GM18511 (cell line): ENCODE data around the gene RHBDF2.

Experiments used
- ATAC-seq: cut with Tn5 transposase; IDR thresholded peaks from one replicate; pipeline ENCODE4 v1.9.1; 2021; ENCODE audit warnings: mild to moderate bottlenecking, moderate library complexity; ENCODE audit not compliant: unreplicated experiment

RHBDF2 gene

DNA sequence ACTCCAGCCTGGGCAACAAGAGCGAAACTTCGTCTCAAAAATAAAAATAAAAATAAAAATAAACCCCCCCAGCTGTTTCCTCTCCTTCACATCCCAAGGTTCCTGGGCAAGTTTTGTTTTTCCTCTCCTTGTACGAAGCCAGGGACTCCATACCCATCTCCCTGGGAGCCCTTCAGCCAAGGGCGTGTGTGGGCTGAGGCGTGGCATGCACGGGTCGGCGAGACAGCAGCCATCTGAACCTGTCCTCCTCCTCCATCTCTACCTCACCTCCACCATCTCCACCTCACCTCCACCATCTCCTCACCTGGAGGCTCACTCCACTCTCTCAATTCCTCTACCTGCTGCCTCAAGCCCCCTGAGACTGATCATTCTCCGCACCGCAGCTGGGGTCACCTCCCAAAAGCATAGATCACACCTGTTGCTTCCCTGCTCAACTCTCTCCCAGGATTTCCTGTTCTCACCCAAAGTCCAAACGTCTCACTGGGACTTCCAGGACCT lies 16.9 kb downstream of the RHBDF2 start:
- no peak for ATAC-seq

DNA sequence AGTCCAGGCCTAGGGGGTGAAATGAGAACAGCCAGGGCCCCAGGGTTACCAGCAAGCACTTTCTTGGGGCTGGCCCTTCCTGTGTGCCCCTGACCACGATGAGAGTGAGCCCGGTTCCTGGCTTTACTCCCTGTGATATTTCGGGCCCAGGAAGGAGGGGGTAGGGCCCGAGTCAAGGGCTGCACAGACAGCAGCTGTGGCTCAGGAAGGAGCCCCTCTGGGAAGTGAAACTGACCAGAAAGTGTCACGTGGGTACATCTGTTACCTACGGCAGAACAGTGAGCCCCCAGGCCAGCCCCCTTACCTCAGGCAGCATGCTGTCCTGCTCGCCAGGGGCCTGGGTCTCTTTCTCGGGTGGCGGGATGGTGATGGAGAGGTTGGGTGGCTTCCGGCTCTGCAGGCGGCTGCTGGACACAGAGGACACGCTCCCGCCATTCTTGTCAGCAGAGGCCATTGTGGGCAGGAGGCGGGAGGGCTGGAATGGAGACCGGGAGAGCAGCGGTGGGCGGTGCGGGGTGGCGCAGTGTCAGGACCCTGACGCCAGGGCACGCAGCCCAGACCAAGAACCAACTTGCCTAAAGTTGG lies 20.1 kb downstream of the RHBDF2 start:
- peak; percentile 73 for ATAC-seq

DNA sequence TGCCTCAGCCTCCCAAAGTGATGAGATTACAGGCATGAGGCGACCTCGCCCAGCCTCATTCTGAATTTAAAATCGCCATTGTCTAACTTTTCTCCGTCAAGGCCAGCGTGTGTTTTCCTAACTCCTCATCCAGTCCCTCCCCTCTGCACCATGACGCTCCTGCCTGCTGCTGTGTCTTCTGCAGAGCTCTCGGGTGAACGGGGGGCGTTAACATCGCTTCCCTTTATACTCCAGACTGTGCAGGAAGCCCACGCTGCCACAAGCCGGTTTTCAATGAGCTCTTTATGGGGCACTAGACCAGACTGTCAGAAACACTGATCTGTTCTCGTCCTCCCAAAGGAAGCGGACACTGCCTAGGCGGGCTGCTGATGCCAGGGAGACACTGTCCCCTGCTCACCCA lies 20.6 kb downstream of the RHBDF2 start:
- ATAC-seq, result no peak

DNA sequence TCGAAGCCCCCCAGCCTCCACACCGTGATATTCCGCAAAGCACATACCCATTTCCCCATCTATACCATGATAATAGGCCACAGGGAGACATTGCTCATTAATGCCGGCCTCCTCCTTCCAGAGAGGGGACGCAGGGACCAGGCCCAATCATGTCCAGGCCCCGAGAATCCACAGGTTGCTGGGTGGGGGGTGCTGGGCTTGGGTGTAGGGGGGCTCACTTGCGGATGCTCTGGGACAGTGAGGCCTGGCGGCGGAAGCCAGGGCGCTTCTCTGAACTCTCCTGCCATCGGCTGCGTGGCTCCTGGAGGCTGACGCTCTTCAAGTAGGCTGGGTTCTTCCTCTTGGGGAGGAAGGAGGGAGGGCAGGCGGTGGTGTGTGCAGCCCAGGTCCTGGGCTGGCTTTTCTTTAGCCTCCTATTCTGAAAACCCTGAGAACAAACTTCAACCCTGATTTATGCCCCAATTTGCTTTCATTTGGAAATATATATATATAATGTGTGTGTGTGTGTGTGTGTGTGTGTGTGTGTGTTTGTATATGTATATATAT lies 21.6 kb downstream of the RHBDF2 start:
- no peak for ATAC-seq

DNA sequence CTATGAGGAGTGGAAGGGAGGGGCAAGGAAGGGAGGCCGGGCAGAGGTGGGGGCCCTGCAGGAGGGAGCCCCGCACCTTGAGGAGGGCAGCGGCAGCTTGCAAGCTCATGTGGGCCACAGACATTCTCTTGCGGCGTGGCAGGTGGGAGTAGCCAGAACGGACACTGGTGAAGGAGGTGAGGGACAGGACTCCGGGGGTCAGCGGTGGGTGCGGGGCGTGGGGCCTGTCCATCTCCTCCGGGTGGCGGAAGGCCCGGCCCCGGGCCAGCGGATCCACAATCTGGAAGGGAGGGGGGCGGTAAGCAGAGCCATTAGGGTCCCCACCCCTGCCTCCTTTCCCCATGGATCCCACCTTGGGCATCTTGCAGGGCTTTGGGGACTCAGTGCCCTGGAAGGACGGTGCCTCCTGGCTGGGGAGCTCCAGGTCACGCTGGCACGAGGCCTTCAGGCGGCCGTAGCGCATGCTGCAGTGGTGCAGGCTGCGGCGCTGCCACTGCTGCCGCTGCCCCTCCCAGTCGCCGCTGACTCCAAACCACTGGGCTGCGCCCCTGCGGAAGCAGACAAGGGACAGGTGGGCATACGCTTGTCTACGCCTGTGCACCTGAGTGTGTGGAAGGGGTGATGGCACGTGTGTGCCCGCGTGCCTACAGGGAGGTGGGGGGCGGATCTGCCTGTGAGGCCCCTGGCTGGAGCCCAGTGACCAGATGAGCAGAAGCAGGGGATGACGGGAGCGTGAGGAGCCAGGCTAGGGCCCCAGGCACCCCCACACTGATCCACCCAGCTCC lies 22.3 kb downstream of the RHBDF2 start:
- no peak for ATAC-seq

DNA sequence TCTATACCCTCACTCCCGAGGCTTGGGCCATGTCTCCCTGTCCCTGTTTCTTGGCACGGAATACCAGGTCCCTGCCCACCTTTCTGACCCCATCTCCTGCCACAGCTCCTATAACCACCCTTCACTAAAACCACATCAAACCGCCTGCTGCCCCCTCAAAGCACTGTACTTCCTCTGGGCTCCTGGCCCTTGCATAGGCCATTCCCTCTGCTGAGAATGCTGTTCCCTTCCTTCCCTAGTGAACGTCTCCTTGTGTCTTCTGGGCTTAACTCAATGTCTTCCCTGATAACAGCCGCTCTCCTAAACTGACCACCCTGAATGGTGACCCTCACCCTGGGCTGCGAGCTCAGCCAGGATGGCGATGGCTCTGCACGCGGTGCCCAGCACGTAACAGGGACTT lies 23.1 kb downstream of the RHBDF2 start:
- ATAC-seq, result no peak

DNA sequence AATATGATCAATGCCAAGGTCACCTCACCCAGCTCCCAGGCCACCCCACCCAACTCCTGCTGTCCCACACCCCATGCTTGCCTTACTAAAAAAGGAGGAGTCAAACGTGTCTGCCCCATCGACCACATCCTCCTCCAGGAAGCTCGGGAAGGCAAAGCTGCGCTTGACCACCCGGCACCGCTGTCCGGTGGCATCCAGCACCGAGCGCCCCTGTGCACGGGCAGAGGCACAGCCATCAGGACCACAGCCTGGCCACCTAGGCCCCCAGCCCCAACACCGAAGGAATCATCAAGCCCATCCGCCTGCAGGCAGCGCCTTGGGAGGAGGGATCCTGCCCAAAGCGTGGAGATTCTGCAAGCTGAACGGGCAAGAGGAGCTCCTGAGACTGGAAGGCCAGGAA lies 23.6 kb downstream of the RHBDF2 start:
- ATAC-seq, result no peak

DNA sequence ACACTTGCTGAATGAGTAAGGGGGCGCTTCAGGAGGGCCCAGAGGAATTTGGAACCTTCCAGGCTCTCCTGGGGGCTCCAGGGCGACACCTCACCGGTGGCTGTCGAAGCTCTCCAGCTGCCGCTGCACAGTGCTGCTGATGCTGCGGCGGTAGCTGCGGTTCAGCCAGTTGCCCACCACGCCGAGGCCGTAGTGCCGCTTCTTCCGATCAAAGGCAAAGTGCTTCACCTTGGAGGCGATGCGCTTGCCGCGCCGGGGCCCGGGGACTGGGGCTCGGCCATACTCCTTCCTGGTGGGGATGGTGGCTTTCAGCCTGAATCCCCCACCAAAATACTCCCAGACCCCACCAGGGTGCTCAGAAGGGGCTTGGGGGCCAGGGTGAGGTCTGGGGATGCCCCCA lies 24.5 kb downstream of the RHBDF2 start:
- ATAC-seq, result no peak

DNA sequence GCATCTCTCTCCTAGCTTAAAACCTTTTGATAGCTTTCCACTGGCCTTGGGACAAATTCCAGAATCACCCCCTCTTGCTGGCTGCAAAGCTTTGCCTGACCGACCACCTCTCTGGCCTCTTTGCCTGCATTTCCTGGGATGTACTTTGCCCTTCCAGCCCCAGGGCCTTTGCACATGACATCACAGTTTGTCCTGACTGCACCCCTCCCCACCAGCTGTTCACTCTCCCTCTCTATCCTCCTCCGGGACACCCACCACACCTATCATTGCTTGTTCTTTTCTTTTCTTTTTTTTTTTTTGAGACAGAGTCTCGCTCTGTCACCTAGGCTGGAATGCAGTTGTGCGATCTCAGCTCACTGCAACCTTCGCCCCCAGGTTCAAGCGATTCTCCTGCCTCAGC lies 25.9 kb downstream of the RHBDF2 start:
- no peak for ATAC-seq

DNA sequence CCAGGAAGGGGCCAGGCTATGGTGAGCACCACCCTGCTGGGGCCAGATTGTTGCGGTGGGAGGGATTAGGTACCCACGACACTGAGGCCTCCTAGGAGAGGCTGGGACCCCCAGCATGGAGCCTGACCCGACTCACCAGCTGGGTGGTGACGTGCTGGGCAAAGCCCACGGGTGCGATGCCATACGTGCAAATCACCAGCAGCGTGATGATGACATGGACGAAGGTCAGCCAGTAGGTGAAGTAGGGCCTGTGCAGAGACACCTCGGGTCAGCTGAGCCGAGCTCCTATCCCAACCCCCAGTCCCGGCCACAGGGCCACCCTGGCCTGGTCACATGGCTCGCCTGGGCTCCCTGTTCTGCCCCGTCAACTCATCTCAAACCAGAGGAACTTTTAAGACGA lies 26.3 kb downstream of the RHBDF2 start:
- no peak for ATAC-seq

DNA sequence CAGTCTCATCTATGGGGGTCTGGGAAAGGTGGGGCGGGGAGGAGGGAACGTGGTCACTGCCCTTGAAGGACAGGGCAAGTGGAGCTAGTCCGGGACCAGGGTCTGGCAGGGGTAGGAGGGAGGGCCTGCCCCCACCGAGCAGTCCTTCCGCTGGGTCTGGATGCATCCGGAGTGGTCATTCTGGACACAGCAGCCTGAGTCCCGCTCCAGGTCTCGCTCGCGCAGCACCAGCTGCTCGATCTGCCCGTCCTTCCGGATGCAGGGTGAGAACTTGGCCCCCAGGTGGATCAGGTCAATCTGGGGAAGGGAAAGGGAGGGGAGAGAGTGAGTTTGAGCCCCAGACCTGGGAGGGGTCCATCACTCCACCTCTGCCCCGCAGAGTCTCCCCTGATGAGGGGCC lies 27.0 kb downstream of the RHBDF2 start:
- ATAC-seq, result no peak

DNA sequence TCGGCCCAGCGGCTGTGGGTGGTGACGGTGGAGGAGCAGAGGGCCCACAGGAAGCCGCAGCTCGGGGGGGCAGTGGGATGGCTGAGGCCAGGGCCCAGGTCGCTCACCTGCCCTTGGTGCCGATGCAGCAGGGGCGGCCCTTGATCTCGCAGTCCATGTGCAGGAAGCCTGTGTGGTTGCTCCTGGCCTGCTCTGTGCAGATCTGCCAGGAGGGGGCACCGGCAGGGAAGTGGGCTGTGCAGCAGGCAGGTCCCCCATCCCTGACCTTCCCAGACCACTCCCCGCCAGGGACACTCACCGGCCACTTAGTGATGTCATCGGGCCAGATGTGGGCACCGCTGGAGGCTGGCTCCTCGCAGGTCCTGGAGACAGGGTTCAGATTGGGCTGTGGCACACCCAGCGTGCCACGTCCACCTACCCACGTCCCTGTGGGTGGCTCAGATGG lies 27.7 kb downstream of the RHBDF2 start:
- ATAC-seq, result no peak

DNA sequence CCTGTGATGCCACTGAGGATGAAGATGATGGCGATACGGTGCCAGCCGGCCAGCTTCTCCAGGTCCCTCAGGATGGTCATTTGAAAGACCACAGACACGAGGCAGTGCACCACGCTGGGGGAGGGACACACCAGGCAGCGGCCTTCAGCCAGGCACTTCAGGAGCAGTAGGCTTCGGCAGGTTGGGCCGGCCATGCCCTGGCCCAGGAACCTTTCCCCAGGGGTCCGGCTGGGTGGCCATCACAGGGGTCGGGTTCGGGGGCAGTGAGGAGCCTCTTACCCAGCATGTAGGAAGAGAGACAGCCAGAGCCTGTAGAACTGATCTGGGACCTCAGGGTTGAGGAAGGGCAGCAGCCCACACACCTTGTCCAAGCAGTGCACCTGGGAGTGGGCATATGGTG lies 28.5 kb downstream of the RHBDF2 start:
- no peak for ATAC-seq

DNA sequence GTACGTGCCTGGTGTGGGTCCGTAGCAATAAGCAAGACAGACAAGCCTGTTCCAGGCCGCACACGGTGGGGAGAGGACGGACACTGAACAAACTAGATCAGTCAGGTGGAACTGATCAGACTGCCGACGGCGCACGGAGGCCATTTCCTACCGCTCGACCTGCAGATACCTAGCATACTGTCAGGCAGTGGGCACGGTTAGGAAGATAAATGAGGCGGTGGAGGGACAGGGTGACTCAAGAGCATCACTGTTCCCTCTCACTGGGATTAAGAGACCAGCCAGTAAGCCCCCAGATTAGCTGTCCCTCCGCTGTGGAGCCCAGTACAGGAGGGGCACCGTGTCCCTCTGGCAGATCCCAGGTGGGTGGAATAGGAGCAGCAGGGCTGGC lies 29.0 kb downstream of the RHBDF2 start:
- no peak for ATAC-seq

DNA sequence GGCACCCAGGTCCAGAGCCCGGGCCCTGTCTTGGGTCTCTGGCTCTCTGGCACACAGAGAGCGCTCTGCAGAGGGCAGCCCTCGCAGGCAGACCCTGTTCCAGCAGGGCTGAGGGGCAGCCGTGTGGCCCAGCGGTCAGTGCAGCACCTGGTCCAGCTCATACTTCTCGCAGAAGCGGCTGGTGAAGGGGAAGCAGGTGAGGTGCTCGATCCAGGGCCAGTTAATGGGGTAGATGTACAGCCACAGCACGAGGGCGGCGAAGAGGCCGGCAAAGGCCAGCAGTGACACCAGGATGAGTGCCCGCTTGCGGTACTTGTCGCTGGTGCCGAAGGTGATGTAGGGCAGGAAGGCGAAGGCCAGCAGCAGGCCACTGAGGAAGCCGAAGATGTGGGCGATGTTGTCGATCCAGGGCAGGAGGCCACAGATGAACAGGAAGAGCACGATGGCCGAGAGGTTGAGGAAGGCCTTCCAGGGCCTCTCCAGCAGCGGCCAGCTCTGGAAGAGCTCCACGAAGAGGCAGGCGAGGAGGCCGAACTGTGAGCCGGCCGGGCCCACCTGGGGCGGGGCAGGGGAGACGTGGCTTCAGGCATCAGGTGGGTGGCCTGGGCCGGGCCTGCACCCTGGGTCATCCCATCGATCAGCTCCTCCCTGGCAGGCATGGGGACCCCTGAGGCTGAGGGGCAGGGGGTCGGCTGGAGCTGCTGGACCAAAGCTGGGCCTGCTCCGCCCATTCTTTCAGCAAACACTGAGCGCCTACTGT lies 29.5 kb downstream of the RHBDF2 start:
- no peak for ATAC-seq

DNA sequence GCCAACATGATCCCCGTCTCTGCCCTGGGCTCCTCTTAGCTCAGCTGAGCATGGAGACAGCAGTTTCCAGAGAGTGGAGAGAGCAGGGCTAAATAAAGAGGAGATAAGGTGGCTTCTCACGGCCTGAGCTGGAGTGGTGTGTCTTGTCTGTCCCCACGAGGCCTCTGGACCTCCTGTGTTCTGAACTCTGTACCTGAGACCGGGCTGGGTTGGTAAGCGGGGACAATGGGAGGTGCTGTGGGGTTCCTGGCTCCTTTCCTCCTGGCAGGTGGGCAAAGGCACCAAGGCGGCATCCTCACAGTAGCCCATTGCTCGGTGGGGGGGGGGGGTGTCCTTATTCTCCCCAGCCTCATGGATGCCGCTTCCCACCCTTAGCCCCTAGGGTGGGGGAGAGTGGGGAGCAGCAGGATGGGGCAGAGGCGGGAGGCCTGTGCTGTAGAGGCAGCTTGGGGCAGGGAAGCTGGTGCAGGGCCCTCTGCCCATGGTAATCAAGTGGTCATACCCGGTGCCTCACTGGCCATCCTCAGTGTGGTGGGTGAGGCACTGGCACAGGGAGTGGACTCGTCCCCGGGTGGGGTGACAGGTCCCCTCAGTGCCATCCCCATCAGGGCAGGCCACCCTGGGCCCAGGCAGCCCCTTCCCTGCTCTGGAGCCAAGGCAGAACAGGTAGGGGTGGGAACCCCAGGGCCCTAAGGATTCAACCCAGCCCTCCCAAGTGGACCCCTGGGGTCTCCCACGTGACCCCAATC lies 31.1 kb downstream of the RHBDF2 start:
- ATAC-seq, result no peak

DNA sequence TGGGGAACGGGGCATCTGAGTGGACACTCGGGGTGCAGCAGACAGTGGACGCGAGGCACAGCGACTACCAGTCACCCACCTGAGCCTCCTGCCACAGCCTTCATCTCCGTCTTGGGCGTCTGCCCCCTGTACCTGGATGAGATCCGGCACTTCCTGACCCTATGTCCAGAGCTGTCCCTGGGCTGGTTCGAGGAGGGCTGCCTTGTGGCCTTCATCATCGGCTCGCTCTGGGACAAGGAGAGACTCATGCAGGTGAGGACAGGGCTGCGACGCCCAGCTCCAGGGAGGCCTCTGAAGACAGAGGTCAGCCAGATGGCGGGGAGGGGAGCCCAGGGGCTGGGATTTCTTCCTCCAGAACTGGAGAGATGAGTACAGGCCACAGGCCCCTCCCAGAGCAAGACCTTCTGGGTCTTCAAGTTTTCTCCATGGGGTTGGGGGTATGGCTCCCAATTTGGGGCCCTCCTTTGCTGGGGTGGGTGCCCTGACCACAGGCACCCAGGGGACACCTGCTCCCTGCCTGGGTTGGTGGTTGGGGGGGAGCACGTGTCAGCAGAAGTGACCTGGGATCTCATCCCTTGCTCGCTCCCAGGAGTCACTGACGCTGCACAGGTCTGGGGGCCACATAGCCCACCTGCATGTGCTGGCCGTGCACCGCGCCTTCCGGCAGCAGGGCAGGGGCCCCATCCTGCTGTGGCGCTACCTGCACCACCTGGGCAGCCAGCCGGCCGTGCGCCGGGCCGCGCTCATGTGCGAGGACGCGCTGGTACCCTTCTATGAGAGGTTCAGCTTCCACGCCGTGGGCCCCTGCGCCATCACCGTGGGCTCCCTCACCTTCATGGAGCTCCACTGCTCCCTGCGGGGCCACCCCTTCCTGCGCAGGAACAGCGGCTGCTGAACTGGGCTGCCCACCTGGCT lies 31.9 kb downstream of the RHBDF2 start:
- no peak for ATAC-seq

DNA sequence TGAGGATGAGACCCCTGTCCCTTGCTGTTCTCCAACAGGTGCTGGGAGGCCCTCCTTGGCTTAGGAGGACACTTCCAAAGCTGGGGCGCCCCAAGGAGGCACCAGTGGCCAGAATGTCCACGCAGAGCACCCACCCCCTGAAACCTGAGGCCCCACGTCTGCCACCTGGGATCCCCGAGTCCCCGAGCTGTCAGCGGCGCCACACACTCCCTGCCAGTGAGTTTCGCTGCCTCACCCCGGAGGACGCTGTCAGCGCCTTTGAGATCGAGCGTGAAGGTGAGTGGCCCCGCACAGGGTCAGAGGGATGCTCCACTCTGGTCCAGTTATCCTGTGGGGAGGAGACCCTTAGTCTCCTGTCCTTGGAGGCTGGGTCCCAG lies 32.6 kb downstream of the RHBDF2 start:
- ATAC-seq, result no peak

DNA sequence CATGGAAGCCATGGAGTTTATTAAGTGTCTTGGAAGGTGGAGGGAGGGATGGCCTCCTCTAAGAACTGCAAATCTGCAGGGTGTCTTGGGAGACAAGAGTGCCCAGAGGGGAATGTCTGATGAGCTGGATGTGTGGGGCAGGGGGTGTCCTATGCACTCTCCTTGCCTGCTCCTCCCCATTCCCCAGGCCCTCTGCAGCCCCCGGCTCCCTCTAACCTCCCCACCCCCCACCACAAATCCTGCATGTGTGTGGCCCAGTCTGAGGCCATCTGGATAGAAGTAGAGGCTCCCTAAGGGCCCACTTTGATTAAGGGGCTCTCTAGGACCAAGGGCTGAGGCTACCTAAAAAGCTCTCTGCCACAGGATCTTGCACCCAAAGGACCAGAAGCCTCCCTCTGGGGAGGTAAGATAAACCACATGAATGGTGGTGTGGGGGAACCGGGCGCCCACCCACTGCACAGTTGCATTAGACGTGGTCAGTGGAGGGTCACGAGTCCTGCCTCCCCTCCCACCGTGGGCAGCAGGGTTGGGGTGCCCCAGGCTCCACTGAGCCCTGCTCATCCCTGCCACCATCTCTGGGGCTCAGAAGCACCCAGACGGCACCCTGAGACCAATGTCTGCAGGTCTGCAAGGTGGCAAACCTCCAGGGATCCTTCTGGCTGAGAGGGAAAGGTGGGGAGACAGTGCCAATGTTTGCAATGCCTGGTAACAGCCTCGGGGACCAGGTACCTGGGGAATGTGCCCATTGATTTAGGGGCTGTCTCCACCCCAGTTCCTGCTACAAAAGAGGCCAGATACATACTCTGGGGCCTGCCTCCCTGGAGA lies 33.2 kb downstream of the RHBDF2 start:
- no peak for ATAC-seq
